Cardiac muscle cell (in vitro differentiated cells and primary cell): ENCODE measurements around the gene CERT1. TPM values are rescaled to one million over a fixed set of nuclear protein-coding genes. Genes with fewer than 3 reads are reported as not detected.
"Not testable (repeated sequence)": the region's sequence is repeated elsewhere in the genome, so short reads cannot be mapped to it uniquely, and the experiment has no call there.

Experiments used
- DNase-seq, 2 donors: peaks; one replicate each; pipeline versions ENCODE4 v3.0.0 to v3.0.0-alpha.2; 2010 to 2017; ENCODE audit warnings: low read depth in 1 of 2, low spot score in 1 of 2
- H3K27ac ChIP-seq: fragments of 200-600 bp; sonication (generic); 2 replicates; pipeline ENCODE4 v1.5.1; 2016
- H3K27me3 ChIP-seq: fragments of 200-600 bp; sonication (generic); 2 replicates; pipeline ENCODE4 v1.6.0; 2016; ENCODE audit warnings: control low read depth
- H3K36me3 ChIP-seq: fragments of 200-600 bp; sonication (generic); 2 replicates; pipeline ENCODE4 v1.5.1; 2016; ENCODE audit warnings: control low read depth
- H3K4me1 ChIP-seq: fragments of 200-600 bp; sonication (generic); 2 replicates; pipeline ENCODE4 v1.8.1; 2017; ENCODE audit warnings: low read depth, mild to moderate bottlenecking, mixed run types
- H3K4me3 ChIP-seq: fragments of 200-600 bp; sonication (generic); 2 replicates; pipeline ENCODE4 v1.5.1; 2016; ENCODE audit warnings: mild to moderate bottlenecking
- H3K9me3 ChIP-seq: fragments of 200-600 bp; sonication (generic); 2 replicates; pipeline ENCODE4 v1.5.1; 2017; ENCODE audit warnings: low read depth, mild to moderate bottlenecking, control low read depth
- polyA plus RNA-seq: library from polyadenylated mRNA; unstranded; fragments of >200 nt; fragmentation: Nextera tagmentation; extraction: Ambion mirVana; gene quantifications from 2 replicates; pipeline ENCODE4 v1.2.1, GENCODE V29; 2016
- total RNA-seq: library from RNA; depleted of rRNA; stranded (reverse); fragments of >200 nt; gene quantifications from 2 replicates; pipeline ENCODE4 v1.2.3, GENCODE V29; 2016
- TF ChIP-seq, protein P1 (sequence below): IDR thresholded peaks from 2 replicates; pipeline ENCODE4 v1.5.1; 2012; ENCODE audit warnings: low read depth, mild to moderate bottlenecking, low read length

CERT1 gene
- total and polyA plus RNA-seq, 2 experiments from 2014 or later: 12.8 to 17.5 TPM

GRCh38 chr5:75338408-75338807 is 173.0 kb downstream of the CERT1 start:
- H3K4me3 ChIP-seq: peak overlapping the region; percentile 72
- H3K9me3 ChIP-seq: no peaks in the 10 kb centered on the region
- H3K4me1 ChIP-seq: peaks cover 31% of the 10 kb centered on the region
- TF ChIP-seq, protein P1, sequence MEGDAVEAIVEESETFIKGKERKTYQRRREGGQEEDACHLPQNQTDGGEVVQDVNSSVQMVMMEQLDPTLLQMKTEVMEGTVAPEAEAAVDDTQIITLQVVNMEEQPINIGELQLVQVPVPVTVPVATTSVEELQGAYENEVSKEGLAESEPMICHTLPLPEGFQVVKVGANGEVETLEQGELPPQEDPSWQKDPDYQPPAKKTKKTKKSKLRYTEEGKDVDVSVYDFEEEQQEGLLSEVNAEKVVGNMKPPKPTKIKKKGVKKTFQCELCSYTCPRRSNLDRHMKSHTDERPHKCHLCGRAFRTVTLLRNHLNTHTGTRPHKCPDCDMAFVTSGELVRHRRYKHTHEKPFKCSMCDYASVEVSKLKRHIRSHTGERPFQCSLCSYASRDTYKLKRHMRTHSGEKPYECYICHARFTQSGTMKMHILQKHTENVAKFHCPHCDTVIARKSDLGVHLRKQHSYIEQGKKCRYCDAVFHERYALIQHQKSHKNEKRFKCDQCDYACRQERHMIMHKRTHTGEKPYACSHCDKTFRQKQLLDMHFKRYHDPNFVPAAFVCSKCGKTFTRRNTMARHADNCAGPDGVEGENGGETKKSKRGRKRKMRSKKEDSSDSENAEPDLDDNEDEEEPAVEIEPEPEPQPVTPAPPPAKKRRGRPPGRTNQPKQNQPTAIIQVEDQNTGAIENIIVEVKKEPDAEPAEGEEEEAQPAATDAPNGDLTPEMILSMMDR: no peak
- H3K36me3 ChIP-seq: peaks cover 6% of the 10 kb centered on the region
- no peaks in the 10 kb centered on the region for H3K27me3 ChIP-seq
- DNase-seq: no peak
- peak overlapping the region; percentile 98 for H3K27ac ChIP-seq

DNA sequence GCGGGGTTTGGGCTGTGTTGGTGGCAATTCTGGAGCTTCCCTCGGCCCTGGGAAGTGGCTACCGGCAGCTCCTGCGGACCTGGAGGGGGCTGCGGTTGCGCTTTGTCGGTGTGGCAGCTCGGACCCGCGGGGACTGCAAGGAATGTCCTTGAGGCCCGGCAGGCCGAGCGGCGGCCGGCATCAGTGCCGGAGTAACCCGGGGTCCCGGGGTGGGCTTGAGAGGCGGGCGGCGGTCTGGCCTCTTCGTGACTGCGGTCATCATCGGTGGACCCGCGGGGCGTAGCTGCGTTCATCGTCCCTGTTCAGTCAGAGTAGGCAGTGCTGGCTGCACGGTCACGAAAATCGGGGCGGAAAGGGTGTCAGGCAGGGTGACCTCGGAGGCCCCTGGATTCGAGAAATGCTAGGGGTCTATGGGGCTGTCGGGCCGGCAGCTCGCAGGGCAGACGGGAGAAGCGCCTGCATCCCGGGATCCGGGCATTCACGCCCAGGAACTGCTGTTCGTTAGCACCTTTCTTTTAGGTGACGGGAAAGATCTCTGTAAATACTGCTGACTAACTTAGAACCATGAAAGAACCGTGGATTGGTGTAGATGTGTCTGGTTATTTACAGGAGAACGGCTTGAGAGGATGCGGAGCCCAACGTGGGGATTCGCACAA is 173.9 kb downstream of the CERT1 start:
- Histone ChIP-seq H3K27ac (peak overlapping the region; percentile 98), H3K9me3 (no peaks in the 10 kb centered on the region), H3K4me3 (peak overlapping the region; percentile 72), H3K4me1 (peaks cover 31% of the 10 kb centered on the region), H3K27me3 (no peaks in the 10 kb centered on the region), H3K36me3 (no peaks in the 10 kb centered on the region)
- TF ChIP-seq, protein P1: no peak
- DNase-seq: peak; percentile 6 to 62

GRCh38 chr5:75336615-75337336 is 174.7 kb downstream of the CERT1 start, which contains the start of gene HMGCR:
HMGCR (plus strand) TSS chr5:75337220; CDS start chr5:75342606, 5,386 bp downstream.
- Histone ChIP-seq H3K9me3 (no peaks in the 10 kb centered on the region), H3K27ac (peak within 1 kb of the TSS; percentile 98), H3K4me1 (peaks cover 27% of the 10 kb centered on the region), H3K27me3 (no peaks in the 10 kb centered on the region), H3K4me3 (peak within 1 kb of the TSS; percentile 72), H3K36me3 (no peaks in the 10 kb centered on the region)
- DNase-seq: peak; percentile 99 to 100
- TF ChIP-seq, protein P1: peak; percentile 7

DNA sequence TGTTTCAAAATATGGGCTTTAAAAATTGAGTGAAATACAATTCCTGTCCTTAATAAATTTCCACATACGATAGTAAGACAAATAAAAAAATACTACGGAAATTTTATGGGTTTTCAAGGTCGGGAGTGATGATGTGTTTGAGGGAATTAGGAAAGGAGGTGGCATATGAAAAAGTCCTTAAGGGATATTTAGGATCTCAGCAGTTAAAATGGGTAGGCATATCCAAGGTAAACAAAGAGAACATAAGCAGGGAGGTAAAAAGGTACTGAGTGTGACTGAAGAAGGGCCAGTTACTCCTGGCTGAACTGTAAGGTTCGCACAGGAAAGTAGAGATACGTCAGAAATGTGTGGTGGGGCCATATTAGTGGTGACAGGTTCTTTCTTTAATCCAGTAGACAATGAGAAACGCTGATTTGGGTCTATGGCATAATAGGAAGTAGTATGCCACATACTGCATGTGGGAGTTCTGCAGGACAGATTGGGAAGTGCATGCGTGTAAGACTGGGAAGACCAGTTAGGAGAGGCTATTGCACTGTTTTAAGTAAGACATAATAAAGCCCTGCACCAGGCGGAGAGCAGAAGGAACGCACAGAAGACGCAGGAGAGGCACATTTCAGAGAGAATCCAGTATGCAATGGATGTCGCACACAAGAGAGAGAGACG is 175.3 kb downstream of the CERT1 start:
- TF ChIP-seq, protein P1: peak; percentile 33
- peak overlapping the region; percentile 90 for H3K27ac ChIP-seq
- no peaks in the 10 kb centered on the region for H3K9me3 ChIP-seq
- H3K36me3 ChIP-seq: no peaks in the 10 kb centered on the region
- H3K4me3 ChIP-seq: peak overlapping the region; percentile 55
- peak; percentile 60 to 89 for DNase-seq
- H3K27me3 ChIP-seq: no peaks in the 10 kb centered on the region
- H3K4me1 ChIP-seq: peaks cover 20% of the 10 kb centered on the region

DNA sequence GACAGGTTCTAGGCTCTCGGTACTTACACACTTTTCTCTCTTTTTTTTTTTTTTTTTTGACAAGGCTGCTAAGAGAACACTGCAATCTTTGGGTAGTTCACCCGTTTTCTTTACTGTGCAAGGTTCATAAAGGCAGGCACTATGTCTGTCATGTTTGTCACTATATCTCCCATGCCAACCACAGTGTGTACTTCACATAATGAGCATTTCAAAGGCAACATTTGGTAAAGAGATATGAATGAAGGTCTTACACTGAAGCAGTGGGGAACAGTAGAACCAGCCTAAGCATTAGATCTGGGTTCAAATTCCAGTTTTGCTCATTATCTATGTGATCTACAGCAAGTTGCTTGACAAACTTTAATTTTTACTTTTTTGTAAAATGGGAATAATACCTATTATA is 175.9 kb downstream of the CERT1 start:
- Histone ChIP-seq H3K27me3 (no peaks in the 10 kb centered on the region), H3K4me3 (peak overlapping the region; percentile 55), H3K36me3 (no peaks in the 10 kb centered on the region), H3K27ac (peak overlapping the region; percentile 90), H3K9me3 (no peaks in the 10 kb centered on the region), H3K4me1 (peaks cover 14% of the 10 kb centered on the region)
- TF ChIP-seq, protein P1: no peak
- DNase-seq: no peak

DNA sequence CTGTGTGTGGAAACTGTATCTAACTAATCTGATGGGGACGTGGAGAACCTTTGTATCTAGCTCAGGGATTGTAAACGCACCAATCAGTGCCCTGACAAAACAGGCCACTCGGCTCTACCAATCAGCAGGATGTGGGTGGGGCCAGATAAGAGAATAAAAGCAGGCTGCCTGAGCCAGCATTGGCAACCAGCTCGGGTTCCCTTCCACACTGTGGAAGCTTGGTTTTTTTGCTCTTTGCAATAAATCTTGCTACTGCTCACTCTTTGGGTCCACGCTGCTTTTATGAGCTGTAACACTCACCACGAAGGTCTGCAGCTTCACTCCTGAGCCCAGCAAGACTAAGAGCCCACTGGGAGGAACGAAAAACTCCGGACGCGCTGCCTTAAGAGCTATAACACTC is 177.0 kb downstream of the CERT1 start:
- H3K27me3 ChIP-seq, H3K27ac ChIP-seq, H3K9me3 ChIP-seq, H3K4me1 ChIP-seq, DNase-seq, H3K36me3 ChIP-seq, H3K4me3 ChIP-seq: not testable (repeated sequence)

GRCh38 chr5:75333759-75334158 is 177.7 kb downstream of the CERT1 start:
- H3K36me3 ChIP-seq, H3K4me3 ChIP-seq, H3K9me3 ChIP-seq, DNase-seq, H3K27me3 ChIP-seq, H3K27ac ChIP-seq, H3K4me1 ChIP-seq: not testable (repeated sequence)
